ENCODE measurements around the gene ZNF407.

The ZNF407 gene

DNA sequence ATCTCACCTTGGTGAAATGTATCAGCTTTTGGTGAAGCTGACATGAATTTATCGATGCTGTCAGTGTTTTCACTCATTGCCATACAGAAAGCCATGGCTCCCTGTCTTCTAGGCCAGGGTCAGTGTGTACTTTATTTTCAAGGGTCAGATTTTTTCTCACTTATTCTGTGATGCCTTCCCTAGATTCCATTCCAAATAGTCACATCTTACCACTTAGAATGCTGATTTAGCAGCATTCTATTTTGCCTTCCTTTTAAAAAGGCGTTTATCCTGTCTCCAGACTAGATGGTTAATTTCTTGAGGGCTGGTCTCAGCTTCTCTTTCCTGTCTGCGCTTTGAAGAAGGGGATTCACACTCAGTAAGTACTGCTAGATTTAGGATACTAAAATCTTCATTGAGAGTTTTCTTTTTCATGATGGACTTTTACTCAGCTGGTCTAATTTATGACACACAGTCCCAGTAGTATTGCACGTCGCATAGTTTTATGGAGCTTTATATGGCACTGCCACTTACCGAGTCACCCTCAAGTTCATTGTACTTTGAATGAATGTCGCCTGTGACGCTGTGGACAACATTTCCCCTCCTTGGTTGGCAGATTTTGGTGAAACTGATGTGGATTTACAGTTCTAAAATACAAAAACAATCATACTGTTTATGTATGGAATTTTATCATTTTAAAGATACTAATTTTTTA, 194.0 kb downstream of the ZNF407 start:
- no peak for DNase-seq (ENCODE audit: low read depth)

DNA sequence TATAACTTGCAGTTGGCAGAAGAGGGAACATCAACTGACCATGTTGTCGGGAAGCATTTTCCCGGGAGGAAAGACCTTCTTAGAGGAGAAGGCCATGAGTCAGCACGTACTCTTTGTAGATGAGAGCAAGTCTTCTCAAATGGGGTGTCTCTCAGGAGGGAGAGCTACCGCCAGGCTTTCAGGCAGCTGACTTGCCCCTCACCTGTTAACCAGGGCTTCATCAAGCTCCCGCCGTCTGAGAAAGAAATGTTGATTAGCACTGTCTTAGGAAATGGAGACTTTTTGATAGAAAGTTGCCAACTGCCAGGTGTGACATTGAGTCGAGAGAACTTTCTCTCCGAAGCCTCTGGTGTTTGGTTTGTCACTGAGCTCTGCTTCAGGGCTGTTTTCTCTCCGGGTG, 196.1 kb downstream of the ZNF407 start:
- DNase-seq (ENCODE audit: low read depth) = no peak

DNA sequence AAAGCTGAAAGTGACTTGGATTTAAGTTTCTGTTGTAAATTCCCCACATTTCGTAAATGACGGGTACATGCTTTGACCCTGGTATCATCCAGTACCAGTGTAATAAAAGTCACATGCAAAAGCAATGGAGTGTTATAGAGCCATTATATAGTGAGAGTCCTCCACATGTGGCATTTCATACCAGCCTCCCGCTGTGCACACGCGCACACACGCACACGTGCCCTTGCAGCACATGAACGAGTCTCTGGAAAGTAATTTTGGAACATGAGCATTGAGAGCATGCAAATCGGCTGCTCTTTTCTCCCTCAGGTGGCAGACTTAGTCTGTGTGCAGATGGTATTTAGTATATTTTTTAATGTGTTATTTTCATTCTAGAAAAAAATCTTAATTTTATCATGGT, 198.1 kb downstream of the ZNF407 start:
- DNase-seq (ENCODE audit: low read depth) = no peak

DNA sequence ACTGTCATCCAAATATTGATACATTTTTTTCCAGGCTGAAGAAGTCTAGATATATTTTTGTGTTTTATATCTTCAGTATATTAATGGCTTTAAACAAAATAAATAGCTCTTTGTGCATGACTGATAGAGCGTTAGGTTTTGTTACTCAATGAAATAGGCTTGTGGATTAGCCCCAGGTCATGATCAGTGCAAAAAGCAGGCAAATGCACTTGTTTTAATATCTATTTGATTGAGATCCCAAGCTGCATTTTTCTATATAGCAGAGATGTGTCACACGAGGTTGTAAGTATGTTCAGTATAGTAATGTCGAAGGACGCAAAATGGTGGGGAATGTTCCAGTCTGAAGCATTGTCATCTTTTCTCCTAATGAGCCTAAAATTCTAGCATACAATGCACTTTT, 198.5 kb downstream of the ZNF407 start:
- no peak for DNase-seq (ENCODE audit: low read depth)

DNA sequence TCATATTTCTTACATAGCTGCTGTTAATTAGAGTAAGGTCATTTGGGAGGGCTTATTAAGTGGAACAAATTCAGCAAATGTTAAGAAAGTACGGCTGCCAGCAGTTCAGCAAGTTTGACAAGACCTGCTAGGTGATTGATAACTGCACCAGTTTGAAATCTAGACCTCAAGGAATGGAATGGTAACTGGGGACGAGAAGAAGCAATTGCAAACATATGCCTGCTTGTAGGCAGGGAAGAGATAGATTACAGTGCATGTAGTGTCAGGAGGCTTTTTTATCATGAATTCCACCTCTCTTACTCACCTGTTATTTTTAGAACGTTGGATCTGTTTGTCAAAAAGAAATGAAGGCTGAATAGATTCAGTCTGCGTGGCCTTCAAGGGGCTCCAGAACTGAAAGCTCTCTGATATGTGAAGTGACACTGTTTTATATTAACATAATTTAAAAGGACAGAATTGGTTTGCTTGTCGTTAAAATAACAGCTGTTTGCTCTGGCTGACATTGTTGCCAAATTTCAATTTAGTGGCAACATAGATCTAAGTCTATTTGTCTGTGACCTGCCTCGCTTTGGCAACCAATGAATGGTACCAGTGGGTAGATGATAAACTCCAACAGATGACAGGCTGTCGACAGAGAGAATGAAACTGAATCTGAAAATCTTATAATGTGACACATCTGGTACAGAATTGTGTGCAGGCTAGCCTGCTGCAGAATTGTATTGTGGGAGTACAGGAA, 199.3 kb downstream of the ZNF407 start:
- no peak for DNase-seq (ENCODE audit: low read depth)

DNA sequence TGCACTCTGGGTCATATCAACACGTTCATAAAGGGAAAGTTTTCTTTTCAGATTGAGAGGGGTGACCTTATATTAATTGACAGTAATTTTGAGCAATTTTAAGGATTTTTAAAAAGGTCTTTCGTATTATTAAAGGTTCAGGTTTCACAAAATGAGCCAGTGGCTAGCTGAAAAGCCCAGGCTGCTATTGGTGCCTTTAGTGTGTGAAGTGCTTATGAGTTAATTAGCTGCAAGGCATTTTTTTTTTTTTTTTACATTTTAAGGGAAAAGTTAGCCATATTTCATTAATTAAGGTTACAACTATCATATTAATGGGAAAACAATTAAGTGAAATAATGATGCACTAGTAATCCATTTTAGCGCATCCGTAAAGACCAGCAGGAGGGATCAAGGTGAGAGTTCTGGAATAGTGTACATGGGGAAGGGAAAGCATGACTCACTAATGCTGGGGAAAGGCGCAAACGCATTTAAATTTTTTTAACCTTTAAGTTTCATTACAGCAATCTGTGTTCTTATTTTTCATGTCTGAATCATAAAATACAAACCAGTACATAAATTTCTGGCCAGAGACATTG, 200.0 kb downstream of the ZNF407 start:
- DNase-seq (ENCODE audit: low read depth) = no peak

DNA sequence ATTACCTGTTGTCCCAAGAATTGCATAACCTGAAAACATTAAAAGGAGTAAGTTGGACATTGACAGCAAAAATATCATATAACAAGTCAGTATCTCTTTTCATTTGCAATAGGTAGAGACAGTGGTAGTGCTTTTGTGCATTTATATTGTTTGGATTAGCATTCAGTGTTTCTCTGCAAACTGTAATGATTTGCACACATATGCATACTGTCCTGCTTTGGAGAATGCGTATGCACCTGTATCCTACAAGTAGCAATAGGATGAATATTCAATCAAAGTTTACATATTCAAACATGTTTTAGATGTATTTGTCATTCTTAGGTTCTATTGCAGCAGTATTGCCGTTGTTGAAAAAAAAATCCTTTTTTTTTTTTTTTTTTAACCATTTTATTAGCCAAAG, 201.9 kb downstream of the ZNF407 start:
- DNase-seq (ENCODE audit: low read depth) = no peak

DNA sequence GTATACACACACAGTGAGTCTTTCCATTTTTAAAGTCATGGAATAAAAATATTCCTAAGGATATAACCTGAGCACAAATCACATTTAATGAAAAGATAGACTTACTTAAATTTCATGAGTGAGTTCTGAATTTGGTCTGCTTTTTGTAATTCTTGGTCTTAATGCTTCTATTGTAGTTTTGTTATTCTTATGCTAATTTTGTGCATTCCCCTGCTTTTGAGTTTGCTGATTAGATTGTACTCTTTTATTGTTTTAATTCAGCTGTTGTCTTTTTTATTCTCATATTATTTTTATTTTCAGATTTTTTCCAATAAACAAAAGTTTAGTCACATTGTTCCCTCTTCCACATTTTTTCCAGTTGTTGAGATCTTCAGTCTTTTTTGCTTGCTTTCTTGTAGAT, 202.4 kb downstream of the ZNF407 start:
- DNase-seq (ENCODE audit: low read depth) = no peak

DNA sequence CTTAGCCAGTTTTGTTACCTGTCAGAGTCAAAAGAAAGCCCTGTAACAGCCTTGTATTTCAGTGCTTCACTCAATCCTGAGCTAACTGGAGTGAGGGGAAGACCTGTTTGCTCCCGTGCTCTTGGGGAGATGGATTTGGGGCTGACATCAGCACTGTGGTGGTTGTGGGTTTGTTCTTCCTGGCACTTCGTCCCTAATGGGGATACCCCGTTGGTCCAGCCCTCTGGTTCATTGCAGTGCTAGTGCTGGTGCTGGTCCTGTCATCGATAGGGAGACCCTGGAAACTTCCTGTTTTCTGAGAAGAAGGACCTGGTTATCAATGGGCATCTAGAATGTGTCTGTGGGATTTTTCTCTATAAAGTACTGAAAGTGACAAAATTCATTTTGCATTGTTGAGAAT, 205.4 kb downstream of the ZNF407 start:
- no peak for DNase-seq (ENCODE audit: low read depth)

DNA sequence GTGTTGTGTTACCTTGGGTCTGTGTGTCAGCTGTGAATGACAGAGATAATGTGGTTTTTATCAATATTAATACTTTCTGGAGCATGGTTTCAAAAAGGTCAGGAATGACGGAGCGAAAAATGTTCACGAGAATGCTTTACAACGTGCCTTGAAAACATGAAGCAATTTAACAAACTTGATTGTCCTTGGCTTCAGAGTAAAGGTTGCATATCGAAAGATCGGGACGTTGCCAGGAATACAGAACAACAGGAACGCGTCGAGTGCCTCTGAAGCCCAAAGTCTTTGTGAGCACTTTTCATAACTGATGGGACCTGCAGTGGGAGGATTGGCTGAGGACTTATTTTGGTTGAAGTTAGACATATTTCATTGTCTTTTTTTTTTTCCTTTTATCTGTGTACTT, 206.1 kb downstream of the ZNF407 start:
- no peak for DNase-seq (ENCODE audit: low read depth)

DNA sequence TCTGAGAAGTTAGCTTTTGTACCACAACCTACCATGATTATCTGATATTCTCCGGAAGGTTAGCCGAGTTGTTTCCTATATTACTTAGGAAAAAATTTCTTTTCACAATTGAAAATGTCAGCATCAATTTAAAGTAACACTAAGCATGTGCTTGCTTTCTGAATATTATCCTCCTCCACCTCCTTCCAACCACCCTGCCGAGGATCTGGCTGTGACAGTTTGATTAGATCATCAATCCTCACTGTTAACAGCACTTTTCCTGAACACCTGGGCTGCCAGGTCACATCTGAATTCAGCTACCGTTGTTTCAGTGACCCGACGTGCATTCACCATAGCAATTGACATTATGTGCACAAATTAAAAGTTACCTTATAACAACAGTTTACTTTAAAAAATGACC, 207.0 kb downstream of the ZNF407 start:
- DNase-seq (ENCODE audit: low read depth) = no peak

DNA sequence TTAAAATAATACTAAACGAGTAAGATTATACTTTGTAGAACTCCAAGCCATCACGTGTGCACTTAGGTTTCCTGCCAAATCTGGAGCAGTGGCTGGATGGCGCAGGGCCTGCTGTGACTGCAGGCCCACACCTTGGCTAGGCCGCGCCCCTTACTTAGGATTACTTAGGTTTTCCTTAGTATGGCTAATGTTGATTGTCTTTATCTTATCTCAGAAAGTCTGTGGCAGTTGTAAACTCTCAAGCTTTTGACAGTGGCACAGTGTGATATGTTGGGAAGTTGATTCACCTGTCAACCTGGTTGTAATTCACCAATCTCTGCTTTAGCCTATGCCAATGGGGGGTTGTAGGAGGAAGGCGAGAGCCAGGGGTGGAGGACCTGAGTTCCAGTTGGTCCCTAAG, 208.4 kb downstream of the ZNF407 start:
- no peak for DNase-seq (ENCODE audit: low read depth)

DNA sequence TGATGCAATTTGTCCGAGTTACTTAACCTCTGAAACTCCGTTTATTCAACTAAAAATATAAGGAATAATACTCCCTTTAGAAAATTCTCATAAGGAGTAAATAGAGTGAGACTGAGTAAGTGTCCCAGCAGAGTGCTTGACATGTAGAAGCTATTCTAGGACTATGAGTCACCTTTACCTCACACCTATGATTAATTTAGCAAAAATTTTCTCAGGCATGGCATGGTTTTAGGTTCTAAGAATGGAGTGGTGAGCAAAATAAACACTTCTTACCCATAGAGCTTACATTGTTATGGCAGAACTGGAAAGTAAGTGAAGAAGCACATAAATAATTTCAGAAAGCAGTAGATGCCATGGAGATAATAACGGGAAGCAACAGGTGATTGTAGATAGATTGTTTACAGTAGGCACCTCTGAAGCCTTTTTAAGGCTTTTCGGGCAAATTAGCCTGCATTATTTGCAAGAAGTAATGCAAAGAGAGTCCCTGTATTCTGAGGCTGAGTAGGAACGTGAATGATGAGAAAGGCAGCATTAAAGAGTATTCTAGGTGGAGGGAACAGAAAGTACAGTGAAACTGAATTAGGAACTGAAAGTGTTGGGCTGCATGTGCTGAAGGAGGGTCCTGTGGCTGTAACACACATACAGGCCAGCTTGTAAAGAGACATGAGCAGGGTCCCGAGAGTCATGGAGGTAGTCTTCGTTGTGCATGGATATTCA, 209.2 kb downstream of the ZNF407 start:
- DNase-seq (ENCODE audit: low read depth) = no peak

DNA sequence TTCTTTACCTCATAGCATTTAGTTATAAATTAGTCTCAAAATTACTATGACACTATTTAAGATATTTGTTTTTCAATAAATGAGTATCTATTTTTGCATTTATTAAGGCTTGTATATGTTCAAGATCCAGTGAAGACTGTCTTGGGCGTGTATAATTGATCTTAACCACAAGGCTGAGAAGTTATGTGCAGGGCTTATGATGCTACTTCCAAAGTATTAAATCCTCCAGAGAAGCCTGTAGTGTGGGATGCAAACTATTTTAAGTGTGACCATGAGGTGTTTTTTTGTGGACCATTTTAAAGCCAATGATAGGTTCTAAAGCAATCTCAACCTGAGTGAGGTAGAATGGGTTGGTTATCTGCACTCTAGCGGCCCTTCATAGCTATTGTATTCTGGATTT, 219.9 kb downstream of the ZNF407 start:
- no peak for DNase-seq (ENCODE audit: low read depth)

DNA sequence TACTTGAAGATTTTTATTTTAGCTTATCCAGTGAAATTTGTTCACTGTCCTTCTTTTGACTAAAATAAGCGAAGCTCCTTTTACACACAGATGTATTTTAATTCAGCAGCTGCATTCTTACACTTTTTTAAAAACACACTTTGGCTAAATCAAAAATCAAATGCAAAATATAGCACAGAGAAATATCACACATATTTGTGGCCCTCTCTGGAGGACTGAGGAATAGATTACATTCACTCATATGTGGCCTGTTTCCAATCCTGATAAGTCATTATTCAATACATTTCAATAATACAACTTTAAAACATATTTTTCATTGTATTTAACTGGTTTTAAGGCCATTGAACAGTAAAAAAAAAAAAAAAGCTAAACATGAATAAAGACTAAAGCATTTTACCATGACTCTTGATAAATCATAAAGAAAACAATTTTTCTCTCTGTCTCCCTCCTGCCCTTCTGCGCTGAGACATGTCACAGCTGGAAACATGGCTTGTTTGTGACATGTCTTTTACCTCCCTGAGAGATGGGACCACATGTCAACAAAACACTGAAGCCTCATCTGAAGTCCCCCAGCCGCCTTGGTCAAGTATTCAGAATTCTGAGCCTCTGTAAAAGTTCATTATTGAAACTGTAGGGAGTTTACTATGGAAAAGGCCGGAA, 221.0 kb downstream of the ZNF407 start:
- no peak for DNase-seq (ENCODE audit: low read depth)

DNA sequence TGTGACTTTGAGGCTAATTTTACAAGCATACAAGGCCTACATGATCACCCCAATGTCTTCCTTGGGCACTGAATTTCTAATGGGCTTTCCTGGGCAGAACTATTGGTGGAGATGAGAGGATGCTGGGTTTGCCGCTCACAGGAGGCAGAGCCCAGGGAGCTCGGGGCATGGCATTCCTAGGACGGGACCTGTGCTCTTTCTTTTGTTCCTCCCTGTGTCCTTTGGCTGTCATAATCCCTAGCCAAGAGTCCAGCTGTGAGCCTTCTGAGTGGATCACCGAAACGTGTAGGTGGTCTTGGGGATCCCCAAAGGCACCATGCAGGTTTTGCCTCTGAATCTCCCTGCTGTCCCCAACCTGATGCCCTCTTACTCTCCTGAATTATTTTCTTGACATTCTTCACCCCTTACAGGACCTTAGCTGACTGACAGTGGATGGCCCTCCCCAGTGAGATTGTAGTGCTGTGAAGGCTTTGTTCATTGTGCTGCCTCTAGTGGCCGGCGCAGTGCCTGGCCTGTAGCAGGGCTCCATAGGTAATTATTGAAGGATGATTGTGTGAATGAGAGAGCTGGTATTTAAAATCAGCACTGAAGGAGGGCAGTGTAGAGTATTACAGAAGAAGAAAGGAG, 221.9 kb downstream of the ZNF407 start:
- DNase-seq (ENCODE audit: low read depth) = no peak

DNA sequence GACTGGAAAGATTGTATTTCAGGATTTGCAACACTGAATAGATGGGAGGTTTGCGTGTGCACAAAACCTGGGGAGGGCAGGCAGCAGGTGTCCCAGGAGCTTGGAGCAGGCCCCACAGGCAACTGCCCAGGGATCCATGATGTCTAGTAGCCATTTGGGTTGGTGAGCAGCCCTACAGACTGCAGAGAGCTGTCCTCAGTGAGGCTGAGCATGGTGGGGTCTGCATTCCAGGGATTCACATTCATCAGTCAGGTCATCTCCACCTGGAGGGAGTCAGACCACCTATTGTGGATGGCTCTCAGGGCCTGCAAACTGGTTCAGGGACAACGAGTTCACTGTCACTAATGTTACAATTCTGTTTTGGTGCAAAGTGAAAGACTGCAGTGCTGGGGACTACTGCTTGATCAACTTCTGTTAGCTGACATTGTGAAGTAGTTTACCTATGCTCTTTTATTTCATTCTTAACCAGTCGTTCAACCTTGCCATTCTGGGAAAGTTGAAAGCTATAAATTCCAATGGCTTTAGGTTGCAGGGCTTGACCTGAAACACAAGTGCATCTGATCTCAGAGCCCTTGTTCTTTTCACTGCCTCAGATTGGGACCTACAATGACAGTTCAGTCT, 222.6 kb downstream of the ZNF407 start:
- no peak for DNase-seq (ENCODE audit: low read depth)

DNA sequence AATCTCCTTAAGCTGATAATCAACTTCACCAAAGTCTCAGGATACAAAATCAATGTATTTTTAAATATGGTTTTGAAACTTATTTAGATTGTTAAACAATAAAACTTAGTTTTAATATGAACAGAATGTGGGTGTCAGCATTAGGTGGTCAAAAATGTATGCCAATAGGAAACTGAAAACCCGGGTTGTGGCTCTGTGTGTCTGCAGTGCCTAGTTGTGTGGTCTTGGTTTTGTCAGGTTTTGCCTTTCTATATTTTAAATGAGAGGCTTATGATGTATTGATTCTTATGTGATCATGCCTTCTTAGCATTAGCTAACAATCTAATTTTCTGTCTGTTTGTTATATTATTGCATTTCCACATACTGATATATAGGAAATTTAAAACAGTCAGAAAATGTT, 227.8 kb downstream of the ZNF407 start:
- no peak for DNase-seq (ENCODE audit: low read depth)

DNA sequence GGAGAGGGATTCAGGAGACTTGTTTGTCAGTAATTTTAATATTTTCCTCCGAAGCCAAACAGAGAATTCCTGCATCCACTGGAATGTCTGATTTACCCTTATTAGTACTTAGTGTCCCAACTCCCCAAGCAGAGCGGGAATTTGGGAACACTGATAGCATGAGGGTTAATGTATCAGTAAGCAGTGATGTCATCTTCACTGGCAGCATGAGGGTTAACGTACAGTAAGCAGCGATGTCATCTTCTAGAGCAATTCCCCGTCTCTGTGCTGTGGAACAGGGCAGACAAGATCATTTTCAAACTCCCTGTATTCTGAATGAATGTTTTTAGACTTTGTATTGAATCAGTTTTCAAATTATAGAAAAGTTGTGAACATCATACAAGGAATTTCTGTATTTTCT, 228.9 kb downstream of the ZNF407 start:
- no peak for DNase-seq (ENCODE audit: low read depth)

DNA sequence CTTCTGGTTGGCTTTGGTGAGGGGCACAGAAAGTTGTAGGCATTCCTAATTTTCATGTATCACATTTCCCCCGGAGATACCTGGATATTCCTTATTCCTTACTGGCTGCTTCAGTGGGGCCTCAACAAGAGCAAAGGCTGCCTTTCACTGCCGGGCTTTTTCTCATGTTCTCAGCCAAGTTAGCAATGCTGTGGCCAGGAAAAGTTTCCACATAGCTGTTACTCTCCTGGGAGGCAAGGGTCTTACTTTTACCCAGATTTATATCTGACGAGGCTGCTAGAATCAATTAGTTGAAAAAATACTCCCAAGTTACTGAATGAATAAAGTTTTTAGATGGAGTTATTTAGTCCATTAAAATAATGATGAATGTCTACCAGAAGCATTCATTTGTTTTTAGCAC, 230.5 kb downstream of the ZNF407 start:
- no peak for DNase-seq (ENCODE audit: low read depth)

DNA sequence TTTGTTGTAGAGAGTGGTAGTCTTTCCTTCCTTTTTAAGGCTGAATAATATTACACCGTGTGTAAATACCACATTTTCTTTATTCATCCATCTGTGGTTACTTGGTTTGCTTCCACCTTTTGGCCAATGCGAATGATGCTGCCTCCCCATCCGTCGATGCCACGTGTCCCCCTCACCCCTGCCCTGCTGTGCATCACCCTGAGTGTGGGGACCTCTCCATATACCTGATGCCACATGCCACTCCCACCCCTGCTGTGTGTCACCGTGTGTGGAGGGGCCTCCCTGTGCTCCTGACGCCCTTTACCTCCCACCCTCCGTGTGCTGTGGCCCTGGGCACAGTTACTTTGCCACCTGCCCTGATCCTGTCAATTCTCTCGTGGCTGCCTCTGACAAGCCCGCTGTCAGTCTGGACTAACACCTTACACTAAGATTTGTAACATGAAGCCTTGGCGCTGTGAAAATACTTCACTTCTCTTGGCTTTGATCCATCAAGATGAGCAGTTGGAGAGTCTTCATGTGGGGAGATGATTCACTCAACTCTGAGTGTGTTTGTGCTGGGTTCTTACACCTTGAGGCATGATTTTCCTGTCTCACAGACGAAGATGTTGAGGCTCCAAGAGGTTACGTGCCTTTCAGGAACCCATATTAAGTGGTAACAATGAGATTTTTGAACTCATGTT, 234.0 kb downstream of the ZNF407 start:
- no peak for DNase-seq (ENCODE audit: low read depth)
